Kidney (tissue), 14 donors: ENCODE results near the gene RXRA. TPM values are rescaled to one million over a fixed set of nuclear protein-coding genes. Genes with fewer than 3 reads are reported as not detected.
A peak's percentile ranks its signal among the peaks of the same experiment; 100 is the strongest.

Experiments used
- DNase-seq, 5 donors: peaks; one replicate each; pipeline ENCODE4 v3.0.0-alpha.2; 2013 to 2020
- FAIRE-seq: peaks from 2 replicates; lab custom pipeline; 2012; peaks lifted over from hg19 to GRCh38; lab: Jason Lieb, UNC
- H3K27ac ChIP-seq, 2 donors: one replicate each; pipeline ENCODE4 v1.7.0; 2013; ENCODE audit warnings: low read depth in 2 of 2, low read length in 2 of 2, inconsistent platforms in 1 of 2
- H3K27me3 ChIP-seq: one replicate; pipeline ENCODE4 v1.7.1; 2013; ENCODE audit warnings: low read length, inconsistent platforms; ENCODE audit not compliant: control insufficient read depth, insufficient read depth
- H3K36me3 ChIP-seq, 3 donors: one replicate each; pipeline versions ENCODE4 v1.7.0 to v1.7.1; 2013; ENCODE audit warnings: low read length in 3 of 3, control low read depth in 1 of 3, inconsistent platforms in 1 of 3; ENCODE audit not compliant: insufficient read depth in 3 of 3, control insufficient read depth in 2 of 3
- H3K4me1 ChIP-seq, 3 donors: one replicate each; pipeline versions ENCODE4 v1.7.0 to v1.7.1; 2013; ENCODE audit warnings: low read length in 3 of 3, inconsistent platforms in 1 of 3, low read depth in 1 of 3; ENCODE audit not compliant: control insufficient read depth in 2 of 3, insufficient read depth in 2 of 3
- H3K4me3 ChIP-seq, 3 donors: one replicate each; pipeline versions ENCODE4 v1.7.0 to v1.8.1; 2013; ENCODE audit warnings: low read length in 3 of 3, control low read depth in 1 of 3, inconsistent platforms in 1 of 3
- H3K9ac ChIP-seq, 3 donors: one replicate each; pipeline versions ENCODE4 v1.7.0 to v1.7.1; 2013; ENCODE audit warnings: low read length in 3 of 3, control low read depth in 1 of 3, inconsistent platforms in 1 of 3
- H3K9me3 ChIP-seq, 3 donors: one replicate each; pipeline versions ENCODE4 v1.7.0 to v1.7.1; 2013; ENCODE audit warnings: low read length in 3 of 3, control low read depth in 1 of 3, inconsistent platforms in 1 of 3; ENCODE audit not compliant: control insufficient read depth in 2 of 3, insufficient read depth in 1 of 3
- CTCF ChIP-seq: IDR thresholded peaks from 3 replicates; pipeline ENCODE4 v1.5.1; 2012; ENCODE audit warnings: mild to moderate bottlenecking, moderate library complexity, borderline replicate concordance; ENCODE audit not compliant: insufficient read depth; ENCODE audit errors: extremely low read depth
- intact Hi-C: fragments of 100-400 bp; cut with DNase I; formaldehyde crosslinking; loops from one replicate; pipeline ENCODE4 v1.11.1; 2022
- polyA plus RNA-seq: library from polyadenylated mRNA; stranded (reverse); fragments of 350-450 nt; fragmentation: Illumina TruSeq; extraction: RNeasy Lipid Tissue Mini Kit (QIAGEN cat#74804); gene quantifications from one replicate; pipeline ENCODE4 v1.2.3, GENCODE V29; 2014; ENCODE audit warnings: low read depth, low replicate concordance; ENCODE audit not compliant: insufficient read depth
- total RNA-seq: library from RNA; stranded (reverse); fragmentation: NEBNext Ultra II Directional; extraction: Animal tissue kit (Norgen Biotek cat#: 25700); gene quantifications from one replicate; pipeline ENCODE4 v1.2.1, GENCODE V29; 2021
- donor health status: control.
- donor health status: control.
- donor health status: control.
- donor health status: control.
- donor health status: control.
- donor health status: DM: yes; HTN: yes; CAD: no.
- donor health status: Normal renal cell carcinoma (clear cell type).

RXRA gene
- total and polyA plus RNA-seq, 2 donors from 2014 or later: 24.0 to 49.5 TPM

GRCh38 chr9:134361843-134362414 lies 35.7 kb downstream of the RXRA start:
- no peak for FAIRE-seq
- no peaks in the 10 kb centered on the region for H3K36me3 ChIP-seq
- no peak for DNase-seq
- no peaks in the 10 kb centered on the region for H3K27me3 ChIP-seq
- H3K9ac ChIP-seq: no peak overlapping the region
- H3K27ac ChIP-seq: peak overlapping the region in 1 of 2 donors; percentile 22
- H3K4me1 ChIP-seq: peaks cover 0 to 70% (median 24%) of the 10 kb centered on the region in 3 donors
- no peak for TF ChIP-seq CTCF
- intact Hi-C loops: no loop called here
- no peaks in the 10 kb centered on the region for H3K9me3 ChIP-seq
- H3K4me3 ChIP-seq: no peak overlapping the region

DNA sequence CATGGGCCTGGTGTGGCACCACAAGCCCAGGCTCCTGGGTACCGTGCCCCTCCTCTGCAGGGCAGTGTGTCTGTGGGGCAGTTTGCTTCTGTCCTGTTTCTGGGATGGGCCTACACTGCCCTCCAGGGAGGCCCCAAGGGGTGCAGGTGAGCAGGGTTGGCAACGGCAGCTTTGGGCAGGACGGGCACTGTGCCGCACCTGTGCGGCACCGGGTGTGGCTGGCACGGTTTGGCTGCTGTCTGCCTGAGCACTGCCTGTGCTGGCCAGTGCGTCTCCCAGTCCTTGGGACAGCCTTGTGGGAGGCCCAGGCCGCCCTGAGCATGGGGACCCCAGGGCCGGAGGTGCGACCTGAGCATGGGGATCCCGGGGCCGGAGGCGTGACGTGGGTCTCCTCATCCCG lies 37.2 kb downstream of the RXRA start:
- Histone ChIP-seq H3K9me3 (peaks cover 0 to under 1% (median 0%) of the 10 kb centered on the region in 3 donors), H3K9ac (no peak overlapping the region), H3K27ac (no peak overlapping the region), H3K36me3 (no peaks in the 10 kb centered on the region), H3K4me1 (peaks cover 1 to 72% (median 27%) of the 10 kb centered on the region in 3 donors), H3K27me3 (no peaks in the 10 kb centered on the region), H3K4me3 (no peak overlapping the region)
- TF ChIP-seq CTCF: no peak
- intact Hi-C loops: no loop called here
- DNase-seq (no peak), FAIRE-seq (no peak)

DNA sequence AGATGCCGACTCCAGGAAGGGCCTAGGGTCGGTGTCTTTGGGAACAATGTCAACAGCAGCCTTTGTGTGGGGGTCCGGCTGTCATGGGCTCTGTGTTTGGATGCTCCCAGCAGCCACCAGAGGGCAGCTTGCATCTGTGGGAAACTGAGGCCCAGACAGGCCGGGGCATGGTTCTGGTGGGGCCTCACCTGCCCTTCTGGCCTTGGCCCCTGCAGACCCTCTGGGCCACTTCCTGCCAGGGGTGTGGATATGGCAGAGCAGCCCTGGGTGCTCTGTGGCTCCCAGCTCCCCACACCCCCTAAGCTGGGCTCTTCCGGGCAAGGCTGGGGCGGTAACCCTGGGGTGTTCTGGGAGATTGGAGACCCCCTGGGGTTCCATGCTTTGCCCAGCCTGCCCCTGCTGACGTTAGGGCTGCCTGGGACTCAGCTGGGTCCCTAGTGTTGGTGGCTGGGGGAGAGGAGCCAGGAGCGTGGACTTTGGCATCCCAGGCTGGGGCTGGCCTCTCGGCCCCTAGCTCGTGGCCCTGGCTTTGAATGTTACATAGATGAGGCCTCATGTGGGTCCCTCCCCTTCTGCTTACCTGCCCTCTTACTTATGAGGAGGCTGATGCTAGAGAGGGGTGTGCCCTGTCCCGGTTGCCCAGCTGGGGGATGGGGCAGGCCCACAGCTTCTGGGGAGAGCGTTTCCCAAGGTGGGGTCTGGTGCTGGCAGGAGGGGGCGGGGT lies 38.3 kb downstream of the RXRA start:
- Histone ChIP-seq H3K36me3 (no peaks in the 10 kb centered on the region), H3K27me3 (no peaks in the 10 kb centered on the region), H3K27ac (peak overlapping the region in 1 of 2 donors; percentile 32), H3K9me3 (peaks cover 0 to 2% (median 0%) of the 10 kb centered on the region in 3 donors), H3K9ac (no peak overlapping the region), H3K4me3 (no peak overlapping the region), H3K4me1 (peaks cover 3 to 67% (median 30%) of the 10 kb centered on the region in 3 donors)
- DNase-seq (no peak), FAIRE-seq (no peak)
- intact Hi-C loops: no loop called here
- TF ChIP-seq CTCF: peak; percentile 5
